ENCODE data around the gene LGI4.

LGI4 gene

DNA sequence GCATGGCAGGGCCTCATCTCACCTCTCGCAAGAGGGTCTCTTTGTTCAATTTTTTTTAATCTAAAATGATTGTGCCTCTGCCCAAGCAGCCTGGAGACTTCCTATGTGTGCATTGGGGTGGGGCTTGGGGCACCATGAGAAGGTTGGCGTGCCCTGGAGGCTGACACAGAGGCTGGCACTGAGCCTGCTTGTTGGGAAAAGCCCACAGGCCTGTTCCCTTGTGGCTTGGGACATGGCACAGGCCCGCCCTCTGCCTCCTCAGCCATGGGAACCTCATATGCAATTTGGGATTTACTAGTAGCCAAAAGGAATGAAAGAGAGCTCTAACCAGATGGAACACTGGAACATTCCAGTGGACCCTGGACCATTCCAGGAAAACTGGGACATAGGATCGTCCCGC is 11.3 kb downstream of the LGI4 start:
- no peak for DNase-seq (ENCODE audit: low spot score)

DNA sequence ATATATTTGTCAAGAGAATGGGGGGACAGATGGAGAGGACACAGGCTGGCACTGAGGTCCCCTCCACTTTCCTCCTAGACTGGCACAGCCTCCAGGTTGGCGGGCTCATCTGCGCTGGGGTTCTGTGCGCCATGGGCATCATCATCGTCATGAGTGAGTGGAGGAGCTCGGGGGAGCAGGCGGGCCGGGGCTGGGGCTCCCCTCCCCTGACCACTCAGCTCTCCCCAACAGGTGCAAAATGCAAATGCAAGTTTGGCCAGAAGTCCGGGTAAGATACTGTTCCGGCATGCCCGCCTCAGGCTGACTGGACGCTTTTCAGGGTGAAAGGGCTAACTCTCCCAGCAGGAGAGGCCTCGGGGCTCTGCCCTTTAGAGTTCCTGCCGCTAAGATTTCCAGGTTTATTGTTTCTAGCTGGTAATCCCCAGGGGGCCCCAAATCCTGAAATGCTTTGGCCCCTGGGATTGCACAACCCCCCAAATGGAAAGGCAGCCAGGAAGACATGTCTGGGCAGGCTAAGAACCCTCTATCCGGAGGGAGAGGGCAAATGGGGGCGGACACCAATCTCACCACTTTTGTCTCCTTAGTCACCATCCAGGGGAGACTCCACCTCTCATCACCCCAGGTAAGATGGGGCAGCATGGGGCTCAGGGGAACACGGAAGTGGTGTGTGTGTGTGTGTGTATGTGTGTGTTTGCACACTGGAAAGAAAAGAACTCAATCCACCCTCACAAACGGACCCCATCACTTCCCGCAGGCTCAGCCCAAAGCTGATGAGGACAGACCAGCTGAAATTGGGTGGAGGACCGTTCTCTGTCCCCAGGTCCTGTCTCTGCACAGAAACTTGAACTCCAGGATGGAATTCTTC is 11.9 kb downstream of the LGI4 start:
- DNase-seq (ENCODE audit: low spot score) = no peak

DNA sequence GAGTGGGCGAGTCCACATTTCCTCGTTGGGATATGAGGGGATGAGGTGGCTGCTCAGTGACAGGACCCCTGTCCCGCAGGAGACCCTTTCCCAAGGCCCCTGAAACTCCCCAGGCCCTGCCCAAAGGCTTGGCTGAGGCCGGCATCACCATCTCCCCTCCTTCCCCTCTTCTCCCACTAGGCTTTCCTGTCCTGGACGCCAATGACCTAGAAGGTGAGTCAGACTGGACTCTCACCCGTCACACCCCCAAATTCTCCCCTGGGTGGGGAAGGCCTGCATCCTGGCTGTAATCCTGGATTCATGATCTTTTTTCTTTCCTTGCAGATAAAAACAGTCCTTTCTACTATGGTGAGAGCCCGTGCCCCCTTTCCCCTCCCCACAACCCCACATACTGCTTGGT is 14.0 kb downstream of the LGI4 start:
- DNase-seq (ENCODE audit: low spot score) = no peak

DNA sequence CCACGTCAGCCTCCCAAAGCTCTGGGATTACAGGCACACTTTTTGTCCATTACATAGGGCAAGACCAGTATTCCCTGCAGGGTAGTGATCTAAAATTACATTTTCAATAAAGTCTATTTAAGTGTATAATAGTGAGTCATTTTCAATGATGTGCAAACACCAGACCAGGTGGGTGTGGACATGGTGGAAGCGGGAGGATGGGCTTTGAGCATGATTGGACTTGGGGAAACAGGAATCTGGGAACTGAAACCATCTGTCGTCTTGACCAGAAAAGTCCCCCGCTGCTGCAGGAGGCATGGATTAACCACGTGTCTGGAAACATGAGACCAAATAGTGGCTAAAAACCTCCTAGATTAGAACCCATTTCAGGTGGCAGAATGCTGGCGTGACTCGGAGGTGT is 14.4 kb downstream of the LGI4 start:
- DNase-seq (ENCODE audit: low spot score) = no peak

DNA sequence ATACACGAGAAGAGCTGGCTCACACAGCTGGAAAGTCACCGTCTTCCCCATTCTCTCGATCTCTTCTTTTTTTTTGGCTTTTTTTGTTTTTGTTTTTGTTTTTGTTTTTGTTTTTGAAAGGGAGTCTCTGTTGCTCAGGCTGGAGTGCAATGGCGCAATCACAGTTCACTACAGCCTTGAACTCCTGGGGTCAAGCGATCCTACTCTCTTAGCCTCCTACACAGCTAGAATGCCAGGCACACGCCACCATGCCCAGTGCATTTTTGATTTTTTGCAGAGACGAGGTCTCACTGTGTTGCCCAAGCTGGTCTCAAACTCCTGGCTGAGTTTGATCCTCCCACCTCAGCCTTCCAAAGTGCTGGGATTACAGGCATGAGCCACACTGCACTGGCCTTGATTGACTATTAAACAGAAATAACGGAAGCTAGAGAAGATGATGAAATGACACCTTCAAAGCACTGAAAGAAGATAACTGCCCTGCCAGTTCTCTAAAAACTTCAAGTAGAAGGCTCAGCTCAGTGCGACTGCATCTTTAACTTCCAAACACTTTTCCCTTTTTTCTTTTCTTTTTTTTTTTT is 15.2 kb downstream of the LGI4 start:
- no peak for DNase-seq (ENCODE audit: low spot score)

DNA sequence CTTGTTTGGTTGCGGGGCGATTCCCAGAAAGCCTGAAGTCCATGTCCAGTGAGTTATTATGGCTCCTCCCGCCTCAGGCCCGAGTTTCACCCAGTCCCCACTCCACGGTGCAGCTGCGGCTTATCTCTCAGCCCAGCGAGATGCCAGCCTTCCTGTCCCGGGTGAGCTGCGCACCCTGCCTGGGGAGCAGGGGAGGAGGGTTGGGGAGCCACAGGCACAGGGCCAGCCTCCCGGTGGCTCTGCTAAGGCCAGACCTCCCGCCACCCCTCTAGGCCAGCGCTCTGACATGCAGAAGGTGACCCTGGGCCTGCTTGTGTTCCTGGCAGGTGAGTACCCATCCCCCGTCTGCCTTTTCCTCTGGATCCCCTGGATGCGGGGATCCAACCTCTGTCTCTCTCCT is 15.8 kb downstream of the LGI4 start:
- no peak for DNase-seq (ENCODE audit: low spot score)

DNA sequence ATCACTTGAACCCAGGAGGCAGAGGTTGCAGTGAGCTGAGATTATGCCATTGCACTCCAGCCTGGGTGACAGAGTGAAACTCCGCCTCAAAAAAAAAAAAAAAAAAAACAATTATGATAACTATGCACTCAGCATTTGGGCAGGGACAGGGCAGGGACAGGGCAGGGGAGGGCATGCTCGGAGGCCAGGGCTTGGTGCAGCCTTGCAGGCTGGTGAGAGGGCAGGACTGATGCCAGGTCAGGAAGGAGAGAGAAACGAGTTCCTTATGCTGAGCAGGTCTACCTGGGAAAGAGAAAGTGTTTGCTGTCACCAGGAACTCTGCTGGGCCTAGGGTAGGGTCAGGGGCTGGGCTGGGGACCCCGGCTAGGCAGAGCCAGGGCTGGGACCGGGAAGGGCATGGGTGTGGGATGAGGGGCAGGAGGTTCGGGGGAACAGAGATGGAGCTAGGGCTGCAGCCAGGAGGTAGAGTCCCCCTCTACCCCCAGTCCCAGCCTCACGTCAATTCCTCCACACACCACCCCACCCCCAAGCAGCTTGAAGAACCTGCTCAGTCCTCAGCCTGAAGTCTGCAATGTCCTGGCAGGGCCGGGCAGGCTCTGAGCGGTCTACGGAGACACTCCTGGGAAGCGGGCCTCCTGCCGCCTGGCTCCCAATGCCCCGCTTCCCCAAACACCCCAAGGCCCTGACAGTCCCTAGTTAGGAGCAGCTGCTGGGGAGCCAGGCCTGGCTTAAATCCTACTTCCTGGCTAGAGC is 16.4 kb downstream of the LGI4 start:
- DNase-seq (ENCODE audit: low spot score) = no peak

DNA sequence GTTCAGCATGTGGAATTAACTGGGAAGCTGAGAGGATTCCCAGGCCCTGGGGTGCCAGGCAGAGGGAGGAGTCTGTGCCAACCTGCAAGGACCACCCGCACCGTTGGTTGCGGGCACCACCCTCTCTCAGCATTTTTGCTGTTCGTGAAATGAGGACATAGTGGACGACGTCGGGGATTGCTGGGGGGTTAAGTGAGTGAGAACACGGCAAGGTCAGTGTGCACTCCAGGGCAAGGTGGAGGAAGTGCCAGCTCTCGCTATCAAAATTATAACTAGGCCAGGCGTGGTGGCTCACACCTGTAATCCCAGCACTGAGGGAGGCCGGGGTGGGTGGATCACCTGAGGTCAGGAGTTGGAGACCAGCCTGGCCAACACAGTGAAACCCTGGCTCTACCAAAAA is 17.1 kb downstream of the LGI4 start:
- DNase-seq (ENCODE audit: low spot score) = no peak

DNA sequence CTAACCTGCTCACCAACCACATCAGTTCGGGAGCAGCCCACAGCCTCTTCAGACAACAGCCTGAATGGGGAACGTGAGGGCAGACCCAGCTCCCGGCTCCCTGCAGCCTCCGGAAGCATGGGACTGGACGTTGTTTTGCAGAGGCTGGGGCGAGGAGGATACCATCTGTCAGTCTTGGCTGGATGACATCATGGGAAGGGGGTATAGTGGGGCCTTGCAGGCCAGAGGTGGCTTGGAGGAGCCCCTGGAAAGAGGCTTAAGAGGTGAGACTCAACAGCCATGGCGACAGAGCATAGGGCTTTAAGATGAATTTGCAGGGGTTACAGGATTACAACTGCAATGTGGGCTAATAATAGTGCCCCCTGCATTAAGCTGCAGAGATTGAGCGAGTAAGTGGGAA is 17.7 kb downstream of the LGI4 start:
- DNase-seq (ENCODE audit: low spot score) = no peak

DNA sequence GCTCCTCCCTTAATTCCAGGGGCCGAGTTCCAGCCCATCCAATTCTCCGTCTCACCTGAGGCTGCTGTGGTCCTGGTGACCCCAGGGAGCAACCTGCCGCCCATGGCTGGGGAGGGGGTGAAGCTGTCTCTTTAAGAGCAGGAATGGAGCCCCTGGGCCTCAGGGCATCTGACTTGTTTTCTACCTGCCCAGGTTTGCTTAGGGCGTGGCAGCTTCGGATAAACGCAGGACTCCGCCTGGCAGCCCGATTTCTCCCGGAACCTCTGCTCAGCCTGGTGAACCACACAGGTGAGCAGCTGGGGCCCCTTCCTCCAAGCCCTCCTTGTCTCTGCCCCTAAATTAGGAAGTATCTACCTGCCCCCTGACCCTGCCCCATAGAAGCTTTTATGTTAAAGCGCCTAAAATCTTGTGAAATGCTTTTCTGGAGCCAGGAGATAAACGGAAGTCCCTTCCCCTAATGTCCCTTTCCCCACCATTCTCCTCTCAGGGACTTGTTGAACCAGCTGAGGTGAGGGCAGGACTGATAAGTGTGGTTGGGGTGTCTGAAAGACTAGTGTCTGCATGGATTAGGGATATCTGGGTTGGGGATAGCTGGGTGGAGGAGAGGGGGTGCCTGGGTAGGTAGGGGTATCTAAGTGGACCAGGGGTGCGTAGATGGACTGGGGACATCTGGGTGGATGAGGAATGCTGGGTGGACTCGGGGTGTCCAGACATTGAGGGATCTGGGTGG is 18.6 kb downstream of the LGI4 start:
- DNase-seq (ENCODE audit: low spot score) = no peak

DNA sequence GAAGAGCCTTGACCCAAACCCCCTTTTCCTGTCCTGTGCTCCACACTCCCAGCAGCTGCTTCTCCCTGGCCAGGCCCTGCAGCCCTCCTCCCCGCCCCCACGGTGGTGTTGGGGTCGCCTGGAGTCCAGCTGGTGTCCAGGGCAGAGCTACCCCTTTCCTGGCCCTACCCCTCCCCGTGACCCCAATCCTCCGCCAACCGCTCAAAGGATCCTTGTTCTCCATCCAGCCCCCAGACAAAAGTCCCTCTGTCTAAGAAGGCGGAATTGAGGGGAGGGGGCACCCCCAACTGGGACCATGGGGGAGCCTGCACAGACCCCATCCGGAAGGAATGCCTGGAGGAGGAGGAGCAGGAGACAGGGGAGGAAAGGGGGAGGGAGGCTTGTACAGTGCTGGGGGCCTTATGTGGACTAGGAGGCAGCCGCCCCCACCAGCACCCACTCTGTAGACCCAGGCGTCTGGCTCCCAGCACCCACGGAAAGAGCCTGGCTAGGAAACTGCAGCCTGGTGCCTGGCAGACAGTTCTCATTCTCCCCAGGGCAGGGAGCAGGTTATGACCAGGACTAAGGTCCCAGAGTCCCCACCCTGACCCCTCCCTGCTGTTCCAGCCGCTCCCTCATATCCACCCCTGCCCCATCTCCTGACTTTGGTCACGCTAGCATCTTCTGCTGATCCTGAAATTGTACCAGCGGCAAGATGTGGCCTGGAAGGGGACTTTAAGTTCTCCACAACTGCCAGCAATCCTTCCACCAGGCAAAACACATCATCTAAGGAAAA is 19.5 kb downstream of the LGI4 start, which contains the start of gene FXYD3:
Gene FXYD3 (plus strand): TSS at position 647 of the 775 bp plus-strand sequence. CDS start 3,554 bp downstream, outside the sequence.
- DNase-seq (ENCODE audit: low spot score) = no peak

DNA sequence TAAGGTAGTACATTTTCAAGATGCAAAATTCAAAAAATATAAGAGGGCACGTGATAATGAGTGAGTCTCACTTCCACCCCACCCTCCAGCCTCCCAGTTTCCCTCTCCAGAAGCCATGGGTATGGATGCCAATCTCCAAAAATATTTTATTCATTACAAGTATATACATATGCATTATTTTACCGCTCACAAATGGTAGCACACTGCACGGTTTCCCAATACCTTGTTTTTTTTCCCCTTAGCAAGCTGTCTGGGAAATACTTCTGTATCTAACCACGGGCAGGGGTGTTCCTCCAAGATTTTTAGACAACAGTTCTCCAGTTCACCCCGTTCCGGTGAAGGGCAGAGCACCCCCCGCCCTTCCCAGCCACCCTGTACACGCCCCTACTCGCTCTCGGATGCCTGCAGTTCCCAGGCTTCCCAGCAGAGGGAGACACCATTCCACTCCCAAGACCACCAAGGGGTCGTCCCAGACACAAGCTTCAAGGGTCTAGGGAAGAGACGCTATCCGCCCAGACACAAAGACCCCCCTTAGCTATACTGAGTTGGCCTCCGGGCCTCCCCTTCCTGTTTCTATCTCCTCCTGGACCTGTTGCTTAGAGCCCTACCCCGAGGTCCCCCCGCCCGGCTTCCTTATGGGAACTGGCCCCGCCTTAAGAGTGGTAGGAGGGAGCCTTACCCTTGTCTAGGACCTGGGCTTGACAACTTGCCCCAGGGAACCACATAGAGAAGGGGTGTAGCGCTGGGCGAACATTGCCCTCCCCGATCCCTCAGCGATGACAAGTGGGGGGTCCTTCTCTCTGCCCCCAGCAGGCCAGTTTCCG is 20.3 kb downstream of the LGI4 start:
- peak; percentile 76 for DNase-seq (ENCODE audit: low spot score)

DNA sequence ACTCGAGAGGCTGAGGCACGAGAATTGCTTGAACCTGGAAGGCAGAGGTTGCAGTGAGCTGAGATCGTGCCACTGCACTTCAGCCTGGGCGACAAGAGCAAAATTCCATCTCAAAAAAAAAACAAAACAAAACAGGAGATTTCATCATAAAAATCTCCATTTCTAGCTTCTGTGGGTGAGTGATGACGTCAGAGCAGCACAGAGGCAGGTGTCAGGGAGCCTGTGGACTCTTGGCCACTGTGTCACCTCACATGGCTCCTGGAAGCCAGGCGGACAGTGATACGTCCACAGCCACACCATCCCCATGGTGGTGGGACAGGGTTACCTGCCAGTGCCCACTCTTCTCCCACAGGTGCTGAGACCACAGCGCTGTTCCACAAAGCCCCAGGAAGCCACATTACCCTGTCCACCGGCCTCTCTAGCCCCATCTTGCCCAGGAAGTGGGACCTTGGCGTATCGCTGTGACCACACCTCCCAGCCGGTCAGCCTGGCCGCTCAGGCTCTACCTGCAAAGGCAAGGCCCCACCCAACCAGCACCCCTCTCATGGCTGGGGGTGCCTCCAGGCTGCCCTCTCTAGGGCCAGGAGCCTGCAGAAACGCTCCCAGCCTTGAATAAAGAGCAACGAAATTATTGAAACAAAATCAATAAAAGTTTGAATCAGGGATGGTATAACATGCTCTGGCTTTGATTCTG is 21.7 kb downstream of the LGI4 start:
- no peak for DNase-seq (ENCODE audit: low spot score)

DNA sequence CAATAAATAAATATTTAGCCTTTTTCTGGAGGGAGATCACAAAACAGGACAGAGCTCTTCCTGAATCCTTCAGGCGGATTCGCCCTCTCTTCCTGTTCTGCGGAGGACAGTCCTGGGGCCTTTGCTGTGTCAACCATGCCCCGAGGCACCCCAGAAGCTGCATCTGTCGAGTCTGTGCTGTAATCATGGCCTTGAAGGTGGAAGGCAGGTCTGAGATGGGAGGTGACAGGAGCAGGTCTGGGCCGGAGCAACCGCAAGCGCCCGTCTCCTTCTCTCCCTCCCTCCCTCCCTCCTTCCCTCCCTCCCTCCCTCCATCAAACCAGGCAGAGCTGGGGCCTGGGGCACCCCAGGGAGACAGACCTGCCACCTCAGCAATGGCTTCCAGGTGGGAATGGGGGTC is 23.9 kb downstream of the LGI4 start:
- DNase-seq (ENCODE audit: low spot score) = no peak

DNA sequence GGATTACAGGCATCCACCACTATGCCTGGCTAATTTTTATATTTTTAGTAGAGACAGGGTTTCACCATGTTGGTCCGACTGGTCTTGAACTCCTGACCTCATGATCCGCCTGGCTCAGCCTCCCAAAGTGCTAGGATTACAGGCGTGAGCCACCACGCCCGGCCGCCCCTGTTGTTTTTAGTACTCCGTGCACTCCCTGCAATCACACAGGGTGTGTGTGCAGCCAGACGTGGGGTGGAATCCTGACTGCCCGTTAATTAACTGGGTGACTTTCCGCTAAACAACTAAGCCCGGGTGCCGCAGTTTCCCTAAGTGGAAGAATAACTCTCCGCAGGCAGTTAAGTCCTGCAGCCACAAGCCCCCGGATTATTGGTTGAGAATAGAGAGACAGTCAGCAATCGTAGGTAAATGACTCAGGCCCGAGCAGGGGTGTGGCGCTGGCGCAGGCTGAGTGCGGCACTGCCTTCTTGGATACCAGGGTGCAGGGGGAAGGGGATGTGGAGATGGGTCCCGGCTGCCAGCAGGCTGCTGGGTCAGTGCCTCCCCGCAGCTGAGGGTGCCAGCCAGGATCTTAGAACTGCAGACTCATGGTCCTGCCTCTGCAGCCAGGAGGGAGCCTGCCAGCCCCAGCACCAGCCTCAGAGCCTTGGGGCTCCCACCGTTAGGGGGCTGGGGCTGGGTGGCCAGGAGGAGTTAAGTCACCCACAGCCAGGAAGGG is 25.3 kb downstream of the LGI4 start:
- DNase-seq (ENCODE audit: low spot score) = no peak

DNA sequence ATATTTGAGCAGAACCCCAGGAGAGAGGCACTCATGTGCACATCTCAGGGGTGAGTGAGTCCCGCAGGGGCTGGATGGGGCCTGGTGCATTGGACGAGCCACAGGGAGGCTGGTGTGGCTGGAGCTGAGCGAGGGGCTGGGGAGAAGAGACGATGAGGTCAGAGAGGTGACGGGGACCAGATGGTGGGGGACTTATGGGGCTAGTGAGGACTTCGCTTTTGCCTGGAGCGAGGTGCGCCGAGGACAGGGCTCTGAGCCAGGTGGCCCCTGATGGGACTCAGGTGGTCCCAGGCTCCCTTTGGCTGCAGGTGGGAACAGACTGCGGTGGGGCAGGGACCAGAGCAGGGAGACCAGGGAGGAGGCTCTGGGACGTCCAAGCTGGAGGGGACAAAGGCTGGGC is 26.1 kb downstream of the LGI4 start:
- DNase-seq (ENCODE audit: low spot score) = no peak

DNA sequence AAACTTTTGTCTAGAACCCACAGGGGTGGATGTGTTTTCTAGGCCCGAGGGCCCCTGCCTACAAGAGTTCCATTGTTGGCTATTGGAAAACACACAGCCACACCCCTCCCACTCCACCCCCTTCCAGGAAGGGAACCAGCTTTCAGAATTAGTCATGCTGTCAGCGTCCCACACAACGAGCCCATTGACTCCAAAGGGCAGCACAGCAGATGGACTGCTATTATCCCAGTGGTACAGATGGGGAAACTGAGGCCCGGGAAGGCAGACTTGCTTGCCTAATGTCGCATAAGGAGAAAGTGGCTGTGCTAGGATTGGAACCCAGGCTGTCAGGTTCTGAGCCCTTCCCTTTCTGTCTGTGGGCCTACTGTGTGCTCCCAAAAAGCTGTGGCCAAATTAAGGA is 27.3 kb downstream of the LGI4 start:
- no peak for DNase-seq (ENCODE audit: low spot score)

DNA sequence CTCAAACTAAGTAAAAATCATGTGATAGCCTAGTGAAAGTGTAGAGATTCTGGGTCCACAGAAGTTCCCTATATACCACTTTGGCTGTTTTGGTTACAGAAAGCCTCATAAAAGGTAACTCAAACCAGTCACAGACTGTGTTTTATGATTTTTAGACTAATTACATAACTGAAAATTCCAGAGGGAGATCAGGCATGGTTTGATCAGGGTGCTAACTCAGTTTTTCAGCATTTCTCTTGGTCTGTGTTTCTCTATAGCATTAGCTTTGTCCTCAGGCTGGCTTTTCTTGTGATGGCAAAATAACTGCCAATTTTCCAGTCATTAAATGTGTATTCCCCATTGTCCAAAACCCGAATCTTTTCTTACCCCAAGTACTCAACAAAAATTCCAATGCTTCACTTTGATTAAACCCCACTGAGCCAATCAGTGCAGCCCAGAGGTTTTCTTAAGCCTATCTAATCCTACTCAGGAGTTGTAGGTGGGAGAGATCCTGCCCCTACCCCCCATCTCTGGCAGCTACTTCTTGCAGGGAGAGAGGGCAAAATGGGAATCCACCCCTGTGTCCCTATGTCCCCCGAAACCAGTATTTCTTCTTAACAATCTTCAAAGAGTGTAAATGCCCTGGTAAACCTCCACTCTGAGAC is 27.8 kb downstream of the LGI4 start:
- DNase-seq (ENCODE audit: low spot score) = no peak

DNA sequence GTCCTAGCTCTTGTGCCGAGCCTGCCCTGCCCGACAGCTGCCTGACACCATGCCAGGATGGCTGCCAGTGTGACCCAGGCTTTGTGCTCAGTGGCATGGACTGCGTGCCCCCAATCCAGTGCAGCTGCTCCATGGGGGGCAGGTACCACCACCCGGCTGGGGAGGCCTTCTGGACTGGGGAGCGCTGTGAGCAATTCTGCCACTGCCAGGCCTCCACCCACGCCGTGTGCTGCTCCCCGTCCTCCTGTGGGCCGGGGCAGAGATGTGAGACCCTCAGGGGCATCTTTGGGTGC is 28.6 kb downstream of the LGI4 start:
- DNase-seq (ENCODE audit: low spot score) = no peak
